Effector CD4-positive, alpha-beta T cell (primary cell): ENCODE data around the gene SLC16A4.

Experiments used
- DNase-seq: peaks from one replicate; pipeline ENCODE4 v3.0.0-alpha.2; 2020

Gene SLC16A4

GRCh38 chr1:110324667-110325066 is 66.2 kb downstream of the SLC16A4 start:
- no peak for DNase-seq

DNA sequence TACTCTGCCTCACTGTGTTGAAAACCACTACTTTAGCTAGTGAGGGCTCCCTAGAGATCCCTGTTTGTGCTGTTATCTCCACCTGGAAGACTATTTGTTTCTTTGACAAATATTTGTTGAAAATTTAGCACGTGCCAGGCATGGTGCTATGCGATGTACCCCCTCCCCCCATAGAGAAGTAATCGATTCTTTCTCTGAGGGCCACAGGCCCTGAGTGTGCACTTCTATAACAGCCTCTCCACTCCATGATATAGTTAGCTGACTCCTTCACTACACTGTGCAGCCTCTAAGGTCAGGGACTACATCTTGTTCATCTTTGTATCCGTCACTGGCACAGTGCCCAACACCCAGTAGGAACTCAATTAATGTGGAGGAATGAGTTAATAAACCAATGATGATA is 69.0 kb downstream of the SLC16A4 start:
- no peak for DNase-seq

GRCh38 chr1:110321045-110321444 is 69.8 kb downstream of the SLC16A4 start:
- no peak for DNase-seq

- no peak for DNase-seq
These were observed 70.7 kb downstream of the SLC16A4 start for GRCh38 chr1:110320168-110320518.

GRCh38 chr1:110319332-110320167 is 71.3 kb downstream of the SLC16A4 start:
- no peak for DNase-seq

DNA sequence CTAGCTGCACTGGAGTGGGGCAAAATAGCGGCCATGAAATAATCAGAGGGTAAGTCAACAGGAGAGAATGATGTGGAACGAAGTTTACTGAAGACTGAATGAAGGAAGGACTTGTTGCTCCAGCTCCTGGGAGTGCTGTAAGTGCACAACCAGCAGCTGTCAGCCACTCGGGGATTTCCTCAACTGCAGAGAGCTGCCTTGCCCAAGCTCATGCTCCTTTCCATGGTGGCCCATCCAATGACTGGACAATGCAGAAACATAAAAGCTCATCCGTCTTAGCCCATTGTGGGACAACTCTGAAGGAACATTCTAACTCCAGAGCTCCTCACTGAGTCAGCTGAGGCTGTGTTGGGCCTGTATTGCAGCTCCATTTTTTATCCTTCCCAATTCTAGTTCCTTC is 72.8 kb downstream of the SLC16A4 start:
- no peak for DNase-seq

GRCh38 chr1:110316735-110317134 is 74.1 kb downstream of the SLC16A4 start:
- DNase-seq, result no peak
